ENCODE results near the gene ARID5A.
A peak's percentile ranks its signal among the peaks of the same experiment; 100 is the strongest.

The ARID5A gene

GRCh38 chr2:96521219-96521618 is 15.3 kb upstream of the ARID5A start:
- Histone ChIP-seq H3K9ac (no peak overlapping the region), H4K20me1 (ENCODE audit: insufficient read depth) (no peaks in the 10 kb centered on the region), H3K4me2 (no peak overlapping the region), H3K27ac (no peak overlapping the region), H3K4me1 (ENCODE audit: low read depth, poor library complexity, severe bottlenecking) (peaks cover 41% of the 10 kb centered on the region), H3K4me3 (IDR thresholded peaks at IDR 0.05; ENCODE audit: insufficient read depth, low read depth, low read length) (no peak overlapping the region), H2AFZ (ENCODE audit: low read depth) (no peak overlapping the region), H3K36me3 (ENCODE audit: insufficient read depth) (no peaks in the 10 kb centered on the region), H3K27me3 (ENCODE audit: insufficient read depth, low read depth) (no peaks in the 10 kb centered on the region), H3K79me2 (ENCODE audit: insufficient read depth, low read depth) (no peaks in the 10 kb centered on the region)
- no peak for TF ChIP-seq CTCF (conservative IDR thresholded peaks at IDR 0.05; ENCODE audit: low read depth, low read length)

GRCh38 chr2:96522304-96523203 is 14.0 kb upstream of the ARID5A start:
- no peak overlapping the region for H3K4me3 ChIP-seq (IDR thresholded peaks at IDR 0.05; ENCODE audit: insufficient read depth, low read depth, low read length)
- no peak for TF ChIP-seq CTCF (conservative IDR thresholded peaks at IDR 0.05; ENCODE audit: low read depth, low read length)
- peaks cover 50% of the 10 kb centered on the region for H3K4me1 ChIP-seq (ENCODE audit: low read depth, poor library complexity, severe bottlenecking)
- no peaks in the 10 kb centered on the region for H3K79me2 ChIP-seq (ENCODE audit: insufficient read depth, low read depth)
- no peak overlapping the region for H3K9ac ChIP-seq
- H3K27me3 ChIP-seq (ENCODE audit: insufficient read depth, low read depth), result no peaks in the 10 kb centered on the region
- H3K36me3 ChIP-seq (ENCODE audit: insufficient read depth), result no peaks in the 10 kb centered on the region
- H2AFZ ChIP-seq (ENCODE audit: low read depth), result no peak overlapping the region
- H3K4me2 ChIP-seq, result no peak overlapping the region
- H4K20me1 ChIP-seq (ENCODE audit: insufficient read depth), result no peaks in the 10 kb centered on the region
- H3K27ac ChIP-seq, result no peak overlapping the region

GRCh38 chr2:96523659-96524481 is 12.7 kb upstream of the ARID5A start:
- H3K4me2 ChIP-seq, result peak overlapping the region; percentile 98
- H3K27me3 ChIP-seq (ENCODE audit: insufficient read depth, low read depth), result no peaks in the 10 kb centered on the region
- H3K4me3 ChIP-seq (IDR thresholded peaks at IDR 0.05; ENCODE audit: insufficient read depth, low read depth, low read length), result no peak overlapping the region
- no peak for TF ChIP-seq CTCF (conservative IDR thresholded peaks at IDR 0.05; ENCODE audit: low read depth, low read length)
- peaks cover 63% of the 10 kb centered on the region for H3K4me1 ChIP-seq (ENCODE audit: low read depth, poor library complexity, severe bottlenecking)
- no peaks in the 10 kb centered on the region for H3K36me3 ChIP-seq (ENCODE audit: insufficient read depth)
- no peaks in the 10 kb centered on the region for H4K20me1 ChIP-seq (ENCODE audit: insufficient read depth)
- H2AFZ ChIP-seq (ENCODE audit: low read depth), result no peak overlapping the region
- no peak overlapping the region for H3K9ac ChIP-seq
- no peak overlapping the region; the same call in 1 of the 2 replicates for H3K27ac ChIP-seq
- H3K79me2 ChIP-seq (ENCODE audit: insufficient read depth, low read depth), result no peaks in the 10 kb centered on the region

- Histone ChIP-seq H3K36me3 (ENCODE audit: insufficient read depth) (no peaks in the 10 kb centered on the region), H3K27ac (peak overlapping the region; percentile 96), H4K20me1 (ENCODE audit: insufficient read depth) (no peaks in the 10 kb centered on the region), H3K9ac (no peak overlapping the region; the same call in 1 of the 2 replicates), H3K27me3 (ENCODE audit: insufficient read depth, low read depth) (no peaks in the 10 kb centered on the region), H3K4me3 (IDR thresholded peaks at IDR 0.05; ENCODE audit: insufficient read depth, low read depth, low read length) (no peak overlapping the region), H3K79me2 (ENCODE audit: insufficient read depth, low read depth) (no peaks in the 10 kb centered on the region), H3K4me2 (peak overlapping the region; percentile 98), H3K4me1 (ENCODE audit: low read depth, poor library complexity, severe bottlenecking) (peaks cover 70% of the 10 kb centered on the region), H2AFZ (ENCODE audit: low read depth) (no peak overlapping the region)
- no peak for TF ChIP-seq CTCF (conservative IDR thresholded peaks at IDR 0.05; ENCODE audit: low read depth, low read length)
Measured at GRCh38 chr2:96524482-96525210, 11.9 kb upstream of the ARID5A start.

Data from KMS-11 (cell line).